ENCODE measurements around the gene MEGF11. TPM values are rescaled to one million over a fixed set of nuclear protein-coding genes. Genes with fewer than 3 reads are reported as not detected.

Gene MEGF11
- total RNA-seq, 4 donors from 2014 or later, result 0.87 to 7.3 (median 4.9) TPM

DNA sequence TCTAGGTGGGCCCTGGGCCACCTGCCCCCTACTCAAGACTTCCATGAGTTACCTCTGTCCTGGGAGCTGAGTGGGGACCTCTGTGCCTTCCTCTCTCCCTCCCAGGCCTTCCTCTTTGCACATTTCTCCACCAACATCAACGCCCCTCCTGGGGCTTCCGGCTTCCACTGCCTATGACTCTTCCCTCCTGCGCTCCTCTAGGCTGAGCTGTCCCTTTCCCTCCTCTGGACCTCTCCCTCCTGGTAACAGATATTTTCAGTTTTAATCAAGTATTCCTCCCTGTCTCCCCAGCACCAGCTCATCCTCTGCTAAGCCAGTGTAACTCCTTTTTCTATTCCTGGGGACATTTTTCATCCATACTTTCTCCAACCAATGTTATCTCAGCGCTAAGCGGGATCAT, 223.9 kb downstream of the MEGF11 start:
- WGBS, 2 donors, result 78 to 89% methylated on average over 5 of the region's 5 CpGs
- Histone ChIP-seq H3K4me3 (no peak overlapping the region), H3K36me3 (no peaks in the 10 kb centered on the region), H3K27me3 (peaks cover 0 to 18% of the 10 kb centered on the region in 2 donors), H3K27ac (no peak overlapping the region), H3K9me3 (peaks cover 0 to 6% (median 0%) of the 10 kb centered on the region in 4 donors), H3K4me1 (peaks cover 0 to 3% (median 0%) of the 10 kb centered on the region in 4 donors)
- DNase-seq (ENCODE audit: low spot score in 2 of 2), result no peak
- TF ChIP-seq, protein P1, sequence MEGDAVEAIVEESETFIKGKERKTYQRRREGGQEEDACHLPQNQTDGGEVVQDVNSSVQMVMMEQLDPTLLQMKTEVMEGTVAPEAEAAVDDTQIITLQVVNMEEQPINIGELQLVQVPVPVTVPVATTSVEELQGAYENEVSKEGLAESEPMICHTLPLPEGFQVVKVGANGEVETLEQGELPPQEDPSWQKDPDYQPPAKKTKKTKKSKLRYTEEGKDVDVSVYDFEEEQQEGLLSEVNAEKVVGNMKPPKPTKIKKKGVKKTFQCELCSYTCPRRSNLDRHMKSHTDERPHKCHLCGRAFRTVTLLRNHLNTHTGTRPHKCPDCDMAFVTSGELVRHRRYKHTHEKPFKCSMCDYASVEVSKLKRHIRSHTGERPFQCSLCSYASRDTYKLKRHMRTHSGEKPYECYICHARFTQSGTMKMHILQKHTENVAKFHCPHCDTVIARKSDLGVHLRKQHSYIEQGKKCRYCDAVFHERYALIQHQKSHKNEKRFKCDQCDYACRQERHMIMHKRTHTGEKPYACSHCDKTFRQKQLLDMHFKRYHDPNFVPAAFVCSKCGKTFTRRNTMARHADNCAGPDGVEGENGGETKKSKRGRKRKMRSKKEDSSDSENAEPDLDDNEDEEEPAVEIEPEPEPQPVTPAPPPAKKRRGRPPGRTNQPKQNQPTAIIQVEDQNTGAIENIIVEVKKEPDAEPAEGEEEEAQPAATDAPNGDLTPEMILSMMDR (IDR thresholded peaks at IDR 0.05), result no peak
- TF ChIP-seq POLR2A (IDR thresholded peaks at IDR 0.05) (no peak), EP300 (IDR thresholded peaks at IDR 0.05) (no peak)

DNA sequence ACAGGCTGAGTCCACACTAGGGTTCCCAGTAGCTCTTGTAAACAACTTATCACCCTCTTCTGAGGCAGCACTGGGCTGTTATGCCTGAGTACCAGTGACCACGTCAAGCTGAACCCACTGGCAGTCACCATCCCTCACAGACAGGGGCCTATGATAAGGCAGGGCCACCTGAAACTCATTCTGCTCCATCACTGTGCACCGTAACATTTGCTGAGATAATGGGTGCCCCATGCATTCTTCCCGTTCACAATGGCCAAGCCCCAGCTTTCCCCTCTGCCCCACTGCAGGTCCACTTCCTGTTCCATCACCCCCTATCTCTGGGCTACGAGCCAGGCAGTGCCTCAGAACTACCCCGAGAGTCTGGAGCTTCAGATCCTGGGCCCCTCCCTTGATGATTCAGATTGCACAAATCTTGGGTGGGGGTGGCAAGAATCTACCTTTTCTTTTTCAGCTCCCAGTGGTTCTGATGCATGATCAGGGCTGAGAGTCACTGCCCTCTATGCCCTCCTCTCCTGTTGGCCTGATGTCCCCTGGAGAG, 226.2 kb downstream of the MEGF11 start:
- H3K4me3 ChIP-seq, result no peak overlapping the region
- DNase-seq (ENCODE audit: low spot score in 2 of 2), result no peak
- no peak for TF ChIP-seq EP300 (IDR thresholded peaks at IDR 0.05)
- TF ChIP-seq, protein P1 (IDR thresholded peaks at IDR 0.05), result no peak
- no peak for TF ChIP-seq POLR2A (IDR thresholded peaks at IDR 0.05)
- no peak overlapping the region for H3K27ac ChIP-seq
- WGBS, 2 donors, result 48 to 52% methylated on average over 5 of the region's 5 CpGs
- peaks cover 0 to 3% (median 0%) of the 10 kb centered on the region in 4 donors for H3K9me3 ChIP-seq
- H3K27me3 ChIP-seq, result peaks cover 0 to 24% of the 10 kb centered on the region in 2 donors
- H3K4me1 ChIP-seq, result peaks cover 0 to 3% (median 0%) of the 10 kb centered on the region in 4 donors
- no peaks in the 10 kb centered on the region for H3K36me3 ChIP-seq

DNA sequence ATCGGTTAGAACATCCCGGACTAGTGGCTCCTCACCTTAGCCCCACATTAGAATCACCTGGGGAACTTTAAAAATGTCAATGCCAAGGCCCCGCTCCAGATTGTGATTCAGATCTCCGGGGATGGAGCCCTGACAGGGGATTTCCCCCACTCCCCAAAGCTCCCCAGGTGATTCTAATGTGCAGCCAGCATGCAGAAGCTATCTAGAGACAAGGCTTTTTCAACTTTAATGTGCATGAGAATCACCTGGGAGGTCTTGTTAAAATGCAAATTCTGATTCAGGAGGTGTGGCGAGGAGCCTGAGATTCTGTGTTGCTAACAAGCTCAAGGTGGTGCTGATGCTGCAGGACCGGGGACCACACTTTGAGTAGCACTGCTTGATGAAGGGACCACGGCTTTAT, 227.6 kb downstream of the MEGF11 start:
- no peaks in the 10 kb centered on the region for H3K9me3 ChIP-seq
- H3K4me1 ChIP-seq, result peaks cover 0 to 3% (median 0%) of the 10 kb centered on the region in 4 donors
- no peak for TF ChIP-seq EP300 (IDR thresholded peaks at IDR 0.05)
- TF ChIP-seq, protein P1 (IDR thresholded peaks at IDR 0.05), result no peak
- no peak for TF ChIP-seq POLR2A (IDR thresholded peaks at IDR 0.05)
- H3K27ac ChIP-seq, result no peak overlapping the region
- H3K4me3 ChIP-seq, result no peak overlapping the region
- H3K36me3 ChIP-seq, result no peaks in the 10 kb centered on the region
- H3K27me3 ChIP-seq, result peaks cover 0 to 24% of the 10 kb centered on the region in 2 donors
- WGBS, 2 donors, result 47 to 61% methylated on average over 7 of the region's 7 CpGs
- DNase-seq (ENCODE audit: low spot score in 2 of 2), result no peak

GRCh38 chr15:66025015-66025452, 228.5 kb downstream of the MEGF11 start:
- WGBS, 2 donors, result 3 to 19% methylated on average over 4 of the region's 4 CpGs
- DNase-seq (ENCODE audit: low spot score in 2 of 2), result no peak
- no peaks in the 10 kb centered on the region for H3K9me3 ChIP-seq
- H3K36me3 ChIP-seq, result no peaks in the 10 kb centered on the region
- peaks cover 0 to 3% (median 0%) of the 10 kb centered on the region in 4 donors for H3K4me1 ChIP-seq
- H3K4me3 ChIP-seq, result no peak overlapping the region
- TF ChIP-seq POLR2A (IDR thresholded peaks at IDR 0.05), result no peak
- TF ChIP-seq EP300 (IDR thresholded peaks at IDR 0.05), result no peak
- TF ChIP-seq, protein P1 (IDR thresholded peaks at IDR 0.05), result no peak
- H3K27me3 ChIP-seq, result peaks cover 0 to 24% of the 10 kb centered on the region in 2 donors
- H3K27ac ChIP-seq, result no peak overlapping the region

DNA sequence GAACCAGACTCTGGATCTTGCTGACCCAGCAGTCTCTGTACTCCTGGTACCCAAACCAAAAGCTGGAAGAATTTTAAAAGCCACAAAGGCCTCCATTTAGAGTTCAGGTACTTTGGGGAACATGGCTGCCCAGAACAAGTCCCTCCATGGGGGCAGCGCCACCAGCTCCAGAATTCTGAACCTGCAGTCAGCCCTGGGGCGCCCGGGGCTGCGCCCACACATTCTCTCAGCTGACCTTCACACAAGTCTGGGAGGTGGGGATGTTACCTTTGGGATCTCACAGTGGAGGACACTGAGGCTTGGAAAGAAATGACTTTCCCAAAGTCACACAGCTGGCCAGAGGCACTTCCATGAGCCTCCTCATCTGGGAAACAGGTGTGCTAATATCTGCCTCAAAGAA, 229.4 kb downstream of the MEGF11 start:
- no peaks in the 10 kb centered on the region for H3K9me3 ChIP-seq
- no peak overlapping the region for H3K27ac ChIP-seq
- TF ChIP-seq, protein P1 (IDR thresholded peaks at IDR 0.05), result no peak
- H3K36me3 ChIP-seq, result no peaks in the 10 kb centered on the region
- H3K4me1 ChIP-seq, result peaks cover 0 to 3% (median 0%) of the 10 kb centered on the region in 4 donors
- WGBS, 2 donors, result 92 to 96% methylated on average over 4 of the region's 4 CpGs
- no peak overlapping the region for H3K4me3 ChIP-seq
- no peak for DNase-seq (ENCODE audit: low spot score in 2 of 2)
- H3K27me3 ChIP-seq, result peaks cover 0 to 24% of the 10 kb centered on the region in 2 donors
